ENCODE data around the gene THSD7B. TPM values are rescaled to one million over a fixed set of nuclear protein-coding genes. Genes with fewer than 3 reads are reported as not detected.

THSD7B gene
- total and polyA plus RNA-seq, 9 of the 15 experiments (the other 6 are each of a cell fraction or from before 2014, with no cell fraction given) = not detected

GRCh38 chr2:137316075-137316474 is 550.7 kb downstream of the THSD7B start:
- DNase-seq (ENCODE audit: extremely low read depth in 1 of 4, low spot score in 3 of 4) = no peak
- BruUV-seq (replicated peaks) = no TSS peak
- no peaks in the 10 kb centered on the region for H4K20me1 ChIP-seq (replicated peaks; ENCODE audit: control insufficient read depth, insufficient read depth, low read length)
- TF ChIP-seq GATAD2B (IDR thresholded peaks at IDR 0.05; ENCODE audit: borderline replicate concordance) (no peak), GTF3C2 (IDR thresholded peaks at IDR 0.05; ENCODE audit: borderline replicate concordance, extremely low read depth, insufficient read length) (no peak), ETV6 (IDR thresholded peaks at IDR 0.05; ENCODE audit: borderline replicate concordance in 1 of 2, low read depth in 2 of 2, low read length in 1 of 2) (no peak), ETV6 (CRISPR knock-in tag; IDR thresholded peaks at IDR 0.05; ENCODE audit: borderline replicate concordance) (no peak), ZNF133 (CRISPR knock-in tag; IDR thresholded peaks at IDR 0.05) (no peak), DNMT1 (IDR thresholded peaks at IDR 0.05) (no peak), YY1 (IDR thresholded peaks at IDR 0.05; ENCODE audit: borderline replicate concordance in 1 of 3, control insufficient read depth in 1 of 3, extremely low read depth in 1 of 3, insufficient read depth in 3 of 3, insufficient read length in 1 of 3, insufficient replicate concordance in 2 of 3, low read depth in 1 of 3, low read length in 2 of 3) (no peak), ZKSCAN1 (IDR thresholded peaks at IDR 0.05; ENCODE audit: low read depth, low read length) (no peak), HNRNPL (IDR thresholded peaks at IDR 0.05; ENCODE audit: low read depth, low read length) (no peak), ZNF766 (CRISPR knock-in tag; conservative IDR thresholded peaks at IDR 0.05) (no peak), NEUROD1 (IDR thresholded peaks at IDR 0.05; ENCODE audit: borderline replicate concordance, low read depth, low read length, partially characterized antibody) (no peak), NFYB (IDR thresholded peaks at IDR 0.05; ENCODE audit: extremely low read depth, insufficient read length) (no peak)
- no peaks in the 10 kb centered on the region for H3K9me1 ChIP-seq (ENCODE audit: control insufficient read depth, insufficient read depth, low read length)
- in situ Hi-C loops (cut with MboI) = no loop called here
- H3K9me3 ChIP-seq (replicated peaks; ENCODE audit: control insufficient read depth, insufficient read depth, low read depth, low read length) = 0 out of 2 replicates have a peak, but pooled peaks cover 1% of the 10 kb centered on the region
- no peaks in the 10 kb centered on the region for H3K27me3 ChIP-seq (ENCODE audit: control insufficient read depth in 2 of 2, insufficient read depth in 2 of 2, low read length in 2 of 2)
- H3K79me2 ChIP-seq (ENCODE audit: control insufficient read depth, insufficient read depth, low read length) = no peaks in the 10 kb centered on the region
- H2AFZ ChIP-seq (ENCODE audit: low read depth, low read length) = no peak overlapping the region
- H3K4me3 ChIP-seq = no peak overlapping the region
- H3K4me1 ChIP-seq (replicated peaks in 1 of 2; ENCODE audit: control insufficient read depth in 2 of 2, insufficient read depth in 2 of 2, low read length in 2 of 2) = no peaks in the 10 kb centered on the region
- H3K4me2 ChIP-seq (ENCODE audit: insufficient read depth, low read length) = no peak overlapping the region
- WGBS (ENCODE audit: insufficient coverage, low coverage, missing lambda C conversion rate) = 3% methylated on average over 4 of the region's 4 CpGs
- intact Hi-C loops (cut with micrococcal nuclease) = no loop called here
- CTCF ChIA-PET (ENCODE audit: low intra/inter-chr PET ratio) = no interaction called here
- ATAC-seq = no peak
- no peak overlapping the region for H3K27ac ChIP-seq (ENCODE audit: extremely low read depth, low read depth, low read length)
- H3K9ac ChIP-seq (ENCODE audit: insufficient read depth in 1 of 2, low read depth in 2 of 2, low read length in 2 of 2) = no peak overlapping the region
- FAIRE-seq = no peak
- no peaks in the 10 kb centered on the region for H3K36me3 ChIP-seq (ENCODE audit: control insufficient read depth, insufficient read depth, low read length)
- POLR2A ChIA-PET = no interaction called here

All from K562 (cell line).